GM12878 (cell line): ENCODE results near the gene FASN. TPM values are rescaled to one million over a fixed set of nuclear protein-coding genes. Genes with fewer than 3 reads are reported as not detected.

ENCODE experiments used
- CTCF ChIP-seq, 3 experiments: IDR thresholded peaks in 2 of 3; conservative IDR thresholded peaks in 1 of 3; 2 replicates each; pipeline ENCODE4 v1.5.1; 2011; ENCODE audit warnings: low read depth in 3 of 3, low read length in 3 of 3, mild to moderate bottlenecking in 3 of 3, control low read depth in 2 of 3, moderate library complexity in 2 of 3, inconsistent platforms in 1 of 3, mixed read lengths in 1 of 3; ENCODE audit not compliant: control insufficient read depth in 2 of 3, insufficient read depth in 1 of 3; ENCODE audit errors: extremely low read depth in 1 of 3
- CUX1 ChIP-seq: IDR thresholded peaks from 2 replicates; pipeline ENCODE4 v1.6.1; 2012; ENCODE audit warnings: improper control_type of control experiment, low read depth, low read length; ENCODE audit not compliant: insufficient replicate concordance
- E2F8 ChIP-seq: fragments of 450-650 bp; IDR thresholded peaks from 2 replicates; pipeline ENCODE4 v1.6.1; 2018; ENCODE audit warnings: mild to moderate bottlenecking, low read depth, moderate library complexity; ENCODE audit not compliant: partially characterized antibody
- ELK1 ChIP-seq: IDR thresholded peaks from 2 replicates; pipeline ENCODE4 v1.6.1; 2012; ENCODE audit warnings: low read depth, low read length, improper control_type of control experiment
- MEF2A ChIP-seq: IDR thresholded peaks from 2 replicates; pipeline ENCODE4 v1.6.1; 2011; ENCODE audit warnings: low read depth, mild to moderate bottlenecking, low read length, moderate library complexity; ENCODE audit not compliant: insufficient read depth
- MTA2 ChIP-seq: fragments of 450-650 bp; IDR thresholded peaks from 2 replicates; pipeline ENCODE4 v1.6.1; 2016; ENCODE audit warnings: low read depth, mild to moderate bottlenecking, moderate library complexity
- MXI1 ChIP-seq: fragments of 150-350 bp; IDR thresholded peaks from 2 replicates; pipeline ENCODE4 v1.6.1; 2011; ENCODE audit warnings: low read depth, mild to moderate bottlenecking, inconsistent platforms, low read length, improper control_type of control experiment
- NR2C2 ChIP-seq: IDR thresholded peaks from 2 replicates; pipeline ENCODE4 v1.6.1; 2011; ENCODE audit warnings: borderline replicate concordance, low read depth; ENCODE audit not compliant: control insufficient read depth, insufficient read length
- POU2F2 ChIP-seq: IDR thresholded peaks from 3 replicates; pipeline ENCODE4 v1.6.1; 2011; ENCODE audit warnings: low read depth, mild to moderate bottlenecking, low read length, borderline replicate concordance
- RB1 ChIP-seq: fragments of 450-650 bp; formaldehyde crosslinking; IDR thresholded peaks from 2 replicates; pipeline ENCODE4 v1.6.1; 2017; ENCODE audit warnings: mild to moderate bottlenecking, borderline replicate concordance
- RUNX3 ChIP-seq: IDR thresholded peaks from 2 replicates; pipeline ENCODE4 v1.6.1; 2012; ENCODE audit warnings: low read length, inconsistent platforms
- TBL1XR1 ChIP-seq: IDR thresholded peaks from 2 replicates; pipeline ENCODE4 v1.6.1; 2012; ENCODE audit warnings: low read depth, low read length, improper control_type of control experiment
- ZBTB4 ChIP-seq: fragments of 450-650 bp; formaldehyde crosslinking; IDR thresholded peaks from 2 replicates; pipeline ENCODE4 v1.4.0; 2022; ENCODE audit warnings: mild to moderate bottlenecking, moderate library complexity
- polyA plus RNA-seq, 11 experiments: library from polyadenylated mRNA; depleted of rRNA in 4 of 11; unstranded in 6 of 11; stranded (reverse) in 5 of 11; fragments of >200 nt; fragmentation: Nextera tagmentation in 4 of 11; fragmentation: Illumina TruSeq in 1 of 11; extraction: Ambion mirVana in 4 of 11; extraction: Trizol in 1 of 11; gene quantifications; 1 replicate in 1 of 11; 2 replicates in 10 of 11; pipeline versions ENCODE4 v1.2.1 to v1.2.3, GENCODE V29; 2011 to 2016; ENCODE audit warnings: inconsistent platforms in 2 of 11, missing spikeins in 2 of 11, low read depth in 1 of 11
- total RNA-seq, 4 experiments: library from RNA; depleted of rRNA in 3 of 4; stranded (reverse); fragments of >200 nt in 3 of 4; fragmentation: Illumina TruSeq in 1 of 4; extraction: Trizol in 1 of 4; gene quantifications; 2 replicates each; pipeline versions ENCODE4 v1.2.1 to v1.2.3, GENCODE V29; 2013 to 2021

FASN gene
- total and polyA plus RNA-seq, 10 of the 15 experiments (the other 5 are each of a cell fraction or from before 2014, with no cell fraction given) = 0.19 to 333 (median 30.4) TPM

GRCh38 chr17:82098169-82098938 lies at the start of gene FASN (continued):
- TF ChIP-seq CUX1 (no peak), TBL1XR1 (no peak), MTA2 (no peak), MXI1 (peak; percentile 78), CTCF (IDR thresholded peaks at IDR 0.05 in 2 of 3, conservative IDR thresholded peaks at IDR 0.05 in 1 of 3; ENCODE audit: control insufficient read depth in 2 of 3, extremely low read depth in 1 of 3, insufficient read depth in 1 of 3, low read depth in 3 of 3, low read length in 3 of 3) (peak; percentile 37 to 70 (median 42); a peak in 5 of 6 replicates), NR2C2 (no peak), RB1 (peak; percentile 91), ZBTB4 (no peak), RUNX3 (no peak), ELK1 (no peak), POU2F2 (peak; percentile 88), E2F8 (no peak), MEF2A (0 out of 2 replicates have a peak, but pooled peaks have one; percentile 24)
